GM12874 (cell line): Measurements from ENCODE around the gene ZNF226.

Experiments used
- CTCF ChIP-seq: IDR thresholded peaks from 2 replicates; pipeline ENCODE4 v1.5.1; 2011; ENCODE audit warnings: low read depth, mild to moderate bottlenecking, control low read depth, low read length, moderate library complexity; ENCODE audit not compliant: insufficient read depth

Gene ZNF226

DNA sequence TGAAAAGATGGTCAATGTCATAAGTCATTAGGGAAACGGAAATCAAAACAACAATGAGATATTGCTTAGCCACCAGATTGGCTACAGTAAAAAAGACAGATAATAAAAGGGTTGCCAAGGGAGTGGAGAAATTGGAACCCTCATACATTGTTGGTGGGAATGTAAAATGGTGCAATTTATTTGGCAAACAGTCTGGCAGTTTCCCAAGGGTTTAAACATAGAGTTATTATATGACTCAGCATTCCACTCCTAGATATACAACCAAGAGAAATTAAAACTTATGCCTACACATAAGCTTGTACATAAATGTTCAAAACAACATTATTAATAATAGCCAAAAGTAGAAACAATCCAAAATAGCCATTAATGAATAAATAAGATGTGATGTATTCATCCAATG, 37.6 kb downstream of the ZNF226 start:
- no peak for TF ChIP-seq CTCF

GRCh38 chr19:44202974-44203373, 38.1 kb downstream of the ZNF226 start:
- TF ChIP-seq CTCF = no peak

DNA sequence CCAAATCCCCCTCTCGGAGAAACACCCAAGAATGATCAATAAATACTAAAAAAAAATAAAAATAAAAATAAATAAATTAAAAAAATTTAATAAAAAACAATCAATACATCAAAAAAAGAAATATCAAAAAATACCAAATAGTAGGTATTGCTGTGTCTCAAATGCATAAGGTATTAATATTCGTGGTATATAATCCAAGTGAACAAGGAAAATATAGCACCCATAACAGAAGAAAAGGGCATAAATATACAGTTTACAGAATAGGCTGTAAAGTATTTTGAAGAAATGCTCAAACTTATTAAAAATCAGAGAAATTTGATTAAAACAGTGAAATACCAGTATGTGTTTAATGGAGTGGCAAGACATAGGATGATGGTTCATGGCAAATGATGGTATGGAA, 39.9 kb downstream of the ZNF226 start:
- TF ChIP-seq CTCF = no peak

DNA sequence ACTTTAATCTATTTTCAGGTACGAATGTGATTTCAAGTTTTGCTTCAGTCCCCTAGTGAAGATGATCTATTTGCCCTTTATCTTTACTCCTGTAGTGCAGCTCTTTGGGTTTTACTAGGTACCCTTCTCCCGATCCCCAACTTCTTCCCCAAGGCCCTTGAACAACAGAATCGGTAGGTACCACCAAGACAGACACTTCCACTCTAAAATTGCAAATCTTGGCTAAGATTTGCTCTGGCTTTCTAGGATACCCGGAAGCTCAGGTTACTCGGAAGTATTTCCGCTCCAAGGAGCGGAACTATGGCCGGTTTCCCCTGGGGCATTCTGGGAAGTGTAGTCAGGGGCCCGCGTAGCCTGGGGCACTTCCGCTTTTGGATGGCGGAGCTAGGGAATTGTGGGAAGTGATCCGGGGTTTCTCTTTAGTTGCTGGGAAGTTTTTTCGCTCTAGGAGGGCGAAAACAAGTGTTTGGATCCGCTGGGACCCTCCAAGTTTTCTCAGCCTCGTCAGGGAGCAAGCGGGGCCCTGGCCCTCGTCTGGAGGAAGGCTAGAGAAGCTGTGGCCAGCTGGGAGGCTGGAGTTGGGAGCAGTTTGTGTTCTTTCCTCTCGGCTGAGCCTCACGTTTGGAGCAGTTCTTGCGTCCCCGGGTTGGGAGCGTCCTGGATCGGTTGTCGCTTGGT, 42.4 kb downstream of the ZNF226 start:
- TF ChIP-seq CTCF = no peak

GRCh38 chr19:44212250-44212865, 47.5 kb downstream of the ZNF226 start, which contains the start of gene ZNF227:
Gene ZNF227 (plus strand): TSS chr19:44212532. CDS start chr19:44217793, 5,261 bp downstream.
- TF ChIP-seq CTCF = no peak

- no peak for TF ChIP-seq CTCF
These were observed 48.0 kb downstream of the ZNF226 start for GRCh38 chr19:44212866-44213346.
